K562 (cell line): ENCODE results near the gene ACACB. TPM values are rescaled to one million over a fixed set of nuclear protein-coding genes. Genes with fewer than 3 reads are reported as not detected.
A peak's percentile ranks its signal among the peaks of the same experiment; 100 is the strongest.

Experiments used
- CHD2 ChIP-seq: IDR thresholded peaks from 2 replicates; pipeline ENCODE4 v1.6.1; 2011; ENCODE audit warnings: low read depth, low read length
- HOMEZ ChIP-seq: fragments of 250-450 bp; sonication (Bioruptor Pico); IDR thresholded peaks from 2 replicates; pipeline ENCODE4 v1.4.0; 2020; ENCODE audit warnings: mild to moderate bottlenecking, moderate library complexity
- KLF16 ChIP-seq: IDR thresholded peaks from 2 replicates; pipeline ENCODE4 v1.6.1; 2016; ENCODE audit warnings: antibody characterized with exemption
- MYC ChIP-seq, 2 experiments: fragments of 250-450 bp in 1 of 2; sonication (Bioruptor Pico) in 1 of 2; IDR thresholded peaks; 2 replicates each; pipeline versions ENCODE4 v1.5.1 to v1.6.1; 2012 to 2021; ENCODE audit warnings: low read depth in 2 of 2, borderline replicate concordance in 1 of 2, improper control_type of control experiment in 1 of 2, low read length in 1 of 2, mild to moderate bottlenecking in 1 of 2, moderate library complexity in 1 of 2
- REST ChIP-seq, 2 experiments: fragments of 450-650 bp; formaldehyde crosslinking in 1 of 2; IDR thresholded peaks; 2 replicates each; pipeline versions ENCODE4 v1.4.0 to v1.6.1; 2014 to 2020; ENCODE audit warnings: mild to moderate bottlenecking in 2 of 2, borderline replicate concordance in 1 of 2, low read depth in 1 of 2
- RFX1 ChIP-seq: fragments of 450-650 bp; IDR thresholded peaks from 2 replicates; pipeline ENCODE4 v1.6.1; 2016; ENCODE audit warnings: mild to moderate bottlenecking, moderate library complexity
- SLC30A9 ChIP-seq: fragments of 250-450 bp; sonication (Bioruptor Pico); IDR thresholded peaks from 2 replicates; pipeline ENCODE4 v1.8.0; 2022; ENCODE audit warnings: mild to moderate bottlenecking, moderate library complexity
- TCF7 ChIP-seq: sonication (generic); IDR thresholded peaks from 2 replicates; pipeline ENCODE4 v1.6.1; 2016; ENCODE audit warnings: antibody characterized with exemption, borderline replicate concordance
- polyA plus RNA-seq, 8 experiments: library from polyadenylated mRNA; depleted of rRNA in 4 of 8; stranded (reverse) in 5 of 8; unstranded in 3 of 8; fragments of >200 nt; fragmentation: Nextera tagmentation in 2 of 8; fragmentation: Illumina TruSeq in 1 of 8; extraction: Ambion mirVana in 2 of 8; extraction: Trizol in 1 of 8; gene quantifications; 2 replicates each; pipeline versions ENCODE4 v1.2.1 to v1.2.3, GENCODE V29; 2011 to 2014; ENCODE audit warnings: inconsistent platforms in 1 of 8, missing spikeins in 1 of 8
- total RNA-seq, 7 experiments: library from RNA; depleted of rRNA in 6 of 7; stranded (reverse); fragments of >200 nt in 6 of 7; fragmentation: Illumina TruSeq in 2 of 7; extraction: Trizol in 2 of 7; gene quantifications; 2 replicates each; pipeline versions ENCODE4 v1.2.1 to v1.2.3, GENCODE V29; 2011 to 2021; ENCODE audit warnings: low replicate concordance in 1 of 7
- TF ChIP-seq, protein P1 (sequence below): fragments of 450-650 bp; IDR thresholded peaks from 2 replicates; pipeline ENCODE4 v1.6.1; 2017; ENCODE audit warnings: mild to moderate bottlenecking, moderate library complexity
- TF ChIP-seq, protein P2 (sequence below): fragments of 250-450 bp; sonication (Bioruptor Pico); IDR thresholded peaks from 2 replicates; pipeline ENCODE4 v1.4.0; 2020; ENCODE audit warnings: mild to moderate bottlenecking
- TF ChIP-seq, protein P3 (sequence below): fragments of 450-650 bp; formaldehyde crosslinking; IDR thresholded peaks from 2 replicates; pipeline ENCODE4 v1.4.0; 2022; ENCODE audit warnings: mild to moderate bottlenecking, moderate library complexity

Gene ACACB
- total and polyA plus RNA-seq, 9 of the 15 experiments (the other 6 are each of a cell fraction or from before 2014, with no cell fraction given): 0.10 to 2.5 (median 0.83) TPM

DNA sequence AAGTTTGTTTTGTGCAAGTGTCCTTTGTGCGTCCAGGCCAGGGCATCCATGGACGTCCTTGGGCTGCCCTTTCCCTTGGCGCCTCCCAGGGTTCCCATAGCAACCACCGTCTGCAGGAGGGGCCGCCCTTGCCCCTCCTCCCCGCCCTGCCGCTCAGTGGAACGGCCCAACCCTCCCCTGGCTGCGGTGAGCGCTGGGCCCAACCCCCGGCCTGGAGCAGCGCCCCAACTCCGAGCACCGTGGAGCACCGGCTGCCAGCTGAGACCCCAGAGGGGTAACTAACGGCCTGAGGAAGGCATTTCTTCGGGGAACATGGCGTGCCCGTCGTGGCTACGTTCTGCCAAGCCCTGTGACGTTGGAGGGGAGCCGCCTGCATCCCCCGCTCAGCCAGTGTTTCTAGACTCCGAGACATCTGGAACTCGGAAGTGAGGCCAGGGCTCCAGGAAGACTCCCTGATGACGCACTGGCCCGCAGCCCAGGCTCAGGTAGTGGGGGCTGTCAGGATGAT is 5.3 kb upstream of the ACACB start (continued):
- TF ChIP-seq, protein P1, sequence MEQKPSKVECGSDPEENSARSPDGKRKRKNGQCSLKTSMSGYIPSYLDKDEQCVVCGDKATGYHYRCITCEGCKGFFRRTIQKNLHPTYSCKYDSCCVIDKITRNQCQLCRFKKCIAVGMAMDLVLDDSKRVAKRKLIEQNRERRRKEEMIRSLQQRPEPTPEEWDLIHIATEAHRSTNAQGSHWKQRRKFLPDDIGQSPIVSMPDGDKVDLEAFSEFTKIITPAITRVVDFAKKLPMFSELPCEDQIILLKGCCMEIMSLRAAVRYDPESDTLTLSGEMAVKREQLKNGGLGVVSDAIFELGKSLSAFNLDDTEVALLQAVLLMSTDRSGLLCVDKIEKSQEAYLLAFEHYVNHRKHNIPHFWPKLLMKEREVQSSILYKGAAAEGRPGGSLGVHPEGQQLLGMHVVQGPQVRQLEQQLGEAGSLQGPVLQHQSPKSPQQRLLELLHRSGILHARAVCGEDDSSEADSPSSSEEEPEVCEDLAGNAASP: no peak
- TF ChIP-seq RFX1: peak; percentile 96
- TF ChIP-seq HOMEZ (CRISPR knock-in tag): 0 out of 2 replicates have a peak, but pooled peaks have one; percentile 28
- no peak for TF ChIP-seq SLC30A9 (CRISPR knock-in tag)
- 0 out of 2 replicates have a peak, but pooled peaks have one; percentile 2 for TF ChIP-seq KLF16
- TF ChIP-seq, protein P2, sequence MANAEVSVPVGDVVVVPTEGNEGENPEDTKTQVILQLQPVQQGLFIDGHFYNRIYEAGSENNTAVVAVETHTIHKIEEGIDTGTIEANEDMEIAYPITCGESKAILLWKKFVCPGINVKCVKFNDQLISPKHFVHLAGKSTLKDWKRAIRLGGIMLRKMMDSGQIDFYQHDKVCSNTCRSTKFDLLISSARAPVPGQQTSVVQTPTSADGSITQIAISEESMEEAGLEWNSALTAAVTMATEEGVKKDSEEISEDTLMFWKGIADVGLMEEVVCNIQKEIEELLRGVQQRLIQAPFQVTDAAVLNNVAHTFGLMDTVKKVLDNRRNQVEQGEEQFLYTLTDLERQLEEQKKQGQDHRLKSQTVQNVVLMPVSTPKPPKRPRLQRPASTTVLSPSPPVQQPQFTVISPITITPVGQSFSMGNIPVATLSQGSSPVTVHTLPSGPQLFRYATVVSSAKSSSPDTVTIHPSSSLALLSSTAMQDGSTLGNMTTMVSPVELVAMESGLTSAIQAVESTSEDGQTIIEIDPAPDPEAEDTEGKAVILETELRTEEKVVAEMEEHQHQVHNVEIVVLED: peak; percentile 44
- TF ChIP-seq, protein P3, sequence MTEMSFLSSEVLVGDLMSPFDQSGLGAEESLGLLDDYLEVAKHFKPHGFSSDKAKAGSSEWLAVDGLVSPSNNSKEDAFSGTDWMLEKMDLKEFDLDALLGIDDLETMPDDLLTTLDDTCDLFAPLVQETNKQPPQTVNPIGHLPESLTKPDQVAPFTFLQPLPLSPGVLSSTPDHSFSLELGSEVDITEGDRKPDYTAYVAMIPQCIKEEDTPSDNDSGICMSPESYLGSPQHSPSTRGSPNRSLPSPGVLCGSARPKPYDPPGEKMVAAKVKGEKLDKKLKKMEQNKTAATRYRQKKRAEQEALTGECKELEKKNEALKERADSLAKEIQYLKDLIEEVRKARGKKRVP (CRISPR knock-in tag): 0 out of 2 replicates have a peak, but pooled peaks have one; percentile 31
- TF ChIP-seq REST (IDR thresholded peaks at IDR 0.05; ENCODE audit: borderline replicate concordance): no peak
- 0 out of 2 replicates have a peak, but pooled peaks have one; percentile 38 for TF ChIP-seq REST (CRISPR knock-in tag; IDR thresholded peaks at IDR 0.05; ENCODE audit: low read depth)
- no peak for TF ChIP-seq CHD2
- TF ChIP-seq TCF7: no peak
- TF ChIP-seq MYC (IDR thresholded peaks at IDR 0.05; ENCODE audit: low read depth, low read length): no peak
- no peak for TF ChIP-seq MYC (CRISPR knock-in tag; IDR thresholded peaks at IDR 0.05; ENCODE audit: borderline replicate concordance, low read depth)
